ENCODE measurements around the gene NUDT17.

NUDT17 gene

DNA sequence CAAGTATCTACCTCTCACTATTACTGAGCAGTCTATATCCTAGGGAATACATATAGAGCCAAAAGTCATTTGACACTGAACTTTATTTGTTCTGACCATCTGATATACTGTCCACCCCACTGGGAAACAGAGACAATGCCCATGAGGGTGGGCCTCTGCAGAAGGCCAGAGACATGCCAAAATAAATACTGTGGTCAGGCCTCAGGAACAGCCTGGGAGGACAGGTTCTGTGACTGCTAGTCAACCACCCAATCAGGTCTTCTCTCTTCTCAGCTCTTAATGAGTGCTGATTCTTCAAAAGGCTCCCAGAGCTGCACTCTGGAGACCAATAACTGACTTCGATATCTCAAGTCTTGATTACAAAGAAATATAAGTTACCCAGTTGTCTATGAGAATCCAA lies 45.7 kb downstream of the NUDT17 start:
- DNase-seq (ENCODE audit: low spot score): no peak

DNA sequence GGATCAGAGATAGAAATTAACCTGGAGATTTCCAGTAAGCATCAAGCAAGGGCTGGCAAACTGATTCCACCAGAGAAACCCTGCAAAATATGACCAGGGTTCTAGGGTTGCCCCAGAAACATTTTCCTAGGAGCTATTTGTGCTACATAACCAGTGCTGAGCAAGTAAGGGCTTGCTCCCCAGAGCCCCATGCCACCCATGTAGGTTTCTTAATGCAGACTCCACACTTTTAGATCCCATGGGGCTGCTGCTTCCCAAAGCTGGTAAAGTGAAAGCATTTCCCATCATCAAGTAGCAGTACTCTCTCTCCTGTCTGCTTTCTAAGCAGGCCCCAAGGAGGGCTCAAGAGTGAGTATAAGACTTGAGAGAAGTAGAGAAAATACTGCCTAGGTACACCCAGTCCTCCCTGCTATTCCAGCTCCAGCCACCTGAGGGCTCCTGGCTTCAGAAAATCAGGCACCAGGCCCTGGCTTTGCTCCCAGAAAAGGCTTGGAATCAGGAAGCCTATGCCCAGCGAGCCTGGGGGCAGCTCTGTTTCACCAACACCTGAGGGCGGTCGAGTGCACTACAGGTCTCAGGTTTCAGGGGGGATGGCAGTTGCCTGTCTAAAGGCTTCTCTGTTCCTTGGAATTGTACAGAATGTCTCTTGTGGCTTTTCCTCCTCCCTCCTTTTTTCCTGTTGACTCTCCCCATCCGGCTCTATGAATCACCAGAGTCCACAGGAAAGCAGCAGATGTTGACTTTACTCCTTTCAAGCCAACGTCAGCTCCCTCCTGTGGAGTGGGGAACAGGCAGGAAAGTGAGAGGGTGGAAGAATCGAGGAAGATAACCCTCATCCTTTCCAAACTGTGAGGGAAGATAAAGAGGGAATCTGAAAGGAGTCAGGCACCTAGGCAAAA lies 46.4 kb downstream of the NUDT17 start:
- DNase-seq (ENCODE audit: low spot score): peak; percentile 39

DNA sequence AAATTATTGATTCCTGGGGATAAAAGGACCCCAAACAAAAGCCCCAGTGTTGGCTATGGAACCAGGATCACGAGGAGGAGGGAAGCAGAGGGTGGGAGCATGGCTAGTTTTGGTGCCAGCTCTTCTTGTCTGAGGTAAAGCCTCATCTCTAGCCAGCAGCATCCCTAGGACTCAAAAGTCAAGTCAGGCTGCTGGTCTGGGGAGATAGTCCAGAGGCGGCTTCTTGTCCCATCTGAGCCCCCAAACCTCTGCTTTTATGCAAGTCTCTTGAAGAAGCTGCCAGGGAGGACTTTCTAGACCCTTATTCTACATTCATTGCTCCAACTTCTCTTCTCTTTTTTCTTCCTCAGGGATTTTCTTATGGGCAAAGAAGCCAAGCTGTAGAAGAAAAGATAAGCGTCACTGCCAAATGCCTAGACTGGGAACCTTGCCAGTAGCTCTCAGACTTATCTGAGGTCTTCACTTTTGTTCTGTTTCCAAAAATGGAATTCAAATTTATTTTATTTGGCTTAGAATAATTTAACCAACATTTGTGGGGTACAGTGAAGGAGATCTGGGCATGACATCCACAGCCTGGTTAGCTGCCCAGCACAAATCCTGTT lies 47.2 kb downstream of the NUDT17 start:
- DNase-seq (ENCODE audit: low spot score): no peak

DNA sequence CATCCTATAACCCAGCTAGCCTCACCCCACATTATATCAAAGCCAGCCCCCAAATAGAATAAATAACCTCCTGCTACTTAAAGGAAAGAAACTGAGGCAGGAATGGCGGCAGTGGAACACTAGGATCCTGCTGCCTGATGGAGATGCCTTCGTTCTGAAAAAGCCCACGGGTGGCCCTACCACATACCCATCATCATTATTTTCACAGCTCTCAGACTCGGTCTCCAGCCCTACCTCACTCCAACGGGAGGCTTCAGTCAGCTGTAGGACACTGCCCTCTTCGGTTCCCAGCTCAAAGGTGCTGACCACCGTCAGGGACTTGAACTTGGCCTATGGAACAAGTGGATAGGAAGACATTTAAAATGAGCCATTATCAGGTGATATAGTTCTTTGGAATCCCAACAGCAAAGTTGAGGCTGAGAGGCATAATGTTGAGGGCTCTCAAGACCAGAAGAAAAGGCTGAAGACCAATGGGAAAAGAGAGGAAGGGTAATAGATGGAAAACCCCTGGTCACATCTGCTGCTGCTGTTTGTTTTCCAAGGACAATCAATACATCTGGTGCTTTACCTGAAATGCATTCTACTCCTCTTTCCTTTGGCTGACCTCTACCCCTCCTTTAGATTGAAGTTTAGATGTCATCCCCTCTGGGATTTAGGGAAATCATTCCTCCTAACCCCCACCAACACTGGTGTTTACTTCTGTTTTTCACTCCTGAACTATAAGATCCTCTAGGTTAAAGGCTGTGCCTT lies 48.1 kb downstream of the NUDT17 start:
- no peak for DNase-seq (ENCODE audit: low spot score)

DNA sequence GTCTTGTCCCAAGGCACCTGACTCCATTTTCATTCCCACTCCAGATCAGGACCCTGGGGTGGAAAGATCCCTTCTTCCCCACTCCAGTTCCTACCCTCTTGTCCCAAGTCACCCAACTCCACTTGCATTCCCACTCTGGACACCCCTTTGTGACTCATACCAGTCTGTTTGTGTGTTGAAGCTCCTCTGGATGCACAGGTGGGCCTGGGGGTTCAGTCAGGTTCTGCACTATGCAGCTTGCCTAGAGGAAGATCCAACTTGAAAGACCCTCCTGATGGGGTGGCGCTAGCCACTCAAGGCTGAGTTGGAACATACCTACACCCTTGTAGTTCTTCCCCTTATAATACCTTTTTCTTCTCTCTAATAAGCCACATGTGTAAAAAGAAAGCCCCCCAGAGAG lies 50.0 kb downstream of the NUDT17 start:
- DNase-seq (ENCODE audit: low spot score): no peak

DNA sequence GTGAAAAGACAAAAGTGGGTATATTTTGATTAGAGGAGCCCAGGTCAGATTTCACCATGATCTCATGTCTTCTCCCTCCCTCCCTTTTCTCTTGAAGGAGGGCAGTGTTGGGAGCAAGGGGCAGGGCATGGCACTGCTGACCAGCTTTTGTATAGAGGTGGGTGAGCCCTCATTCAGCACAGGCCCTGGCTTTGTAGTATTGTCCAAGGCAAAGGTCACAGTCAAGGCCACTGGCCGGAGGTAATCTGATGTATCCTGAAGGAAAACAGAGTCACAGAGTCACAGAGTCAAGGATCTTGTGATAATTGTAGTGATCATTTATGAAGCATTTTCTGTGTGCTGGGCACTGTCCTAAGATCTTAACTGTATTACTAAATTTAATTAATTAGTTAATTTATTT lies 52.5 kb downstream of the NUDT17 start:
- no peak for DNase-seq (ENCODE audit: low spot score)
